ENCODE data around the gene DYNC1H1.

Gene DYNC1H1

DNA sequence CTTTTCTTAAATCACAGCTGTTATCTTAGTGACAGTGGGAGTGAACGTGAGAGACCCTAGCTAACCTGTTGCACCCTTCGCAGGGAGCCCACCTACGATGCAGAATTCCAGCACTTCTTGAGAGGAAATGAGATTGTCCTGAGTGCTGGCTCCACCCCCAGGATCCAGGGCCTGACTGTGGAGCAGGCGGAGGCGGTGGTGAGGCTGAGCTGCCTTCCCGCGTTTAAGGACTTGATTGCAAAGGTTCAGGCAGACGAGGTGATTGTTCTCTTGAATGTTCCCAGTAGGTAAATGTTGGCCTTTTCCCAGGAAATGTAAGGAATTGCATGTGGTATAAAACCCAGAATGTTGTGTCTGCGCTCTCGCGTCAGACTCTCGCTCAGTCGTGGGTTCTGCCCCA is 75.8 kb downstream of the DYNC1H1 start:
- no peak for DNase-seq (ENCODE audit: low spot score)
- no peak overlapping the region for H2AFZ ChIP-seq (ENCODE audit: low read length)
- no peak overlapping the region for H2BK12ac ChIP-seq (ENCODE audit: low read length)
- no peak overlapping the region for H2BK15ac ChIP-seq (ENCODE audit: low read length)
- no peak overlapping the region for H2BK5ac ChIP-seq (ENCODE audit: low read length)
- H3K18ac ChIP-seq (ENCODE audit: low read length), result no peak overlapping the region
- no peak overlapping the region for H3K4me3 ChIP-seq (ENCODE audit: low read length in 2 of 2)
- H3K23ac ChIP-seq (ENCODE audit: low read depth, low read length, poor library complexity), result no peak overlapping the region
- H3K4me2 ChIP-seq (ENCODE audit: insufficient read depth, low read length, poor library complexity, severe bottlenecking), result no peak overlapping the region
- H3K9ac ChIP-seq (ENCODE audit: low read depth, low read length, poor library complexity), result no peak overlapping the region
- no peak overlapping the region for H4K8ac ChIP-seq (ENCODE audit: low read depth, low read length)
- H3K4ac ChIP-seq (ENCODE audit: low read length), result no peak overlapping the region
- no peaks in the 10 kb centered on the region for H3K27me3 ChIP-seq (ENCODE audit: control insufficient read depth in 3 of 3, insufficient read depth in 3 of 3, low read depth in 1 of 3, low read length in 3 of 3)
- no peak overlapping the region for H3K27ac ChIP-seq (replicated peaks; ENCODE audit: low read length)
- H3K14ac ChIP-seq (ENCODE audit: low read length), result no peak overlapping the region
- H3K36me3 ChIP-seq (replicated peaks in 1 of 2; ENCODE audit: control insufficient read depth in 2 of 2, insufficient read depth in 2 of 2, low read length in 2 of 2), result peaks cover 74 to 100% of the 10 kb centered on the region in 2 donors
- H4K91ac ChIP-seq (ENCODE audit: low read depth, low read length, poor library complexity), result no peak overlapping the region
- WGBS, 2 donors (ENCODE audit: extremely low coverage in 2 of 2, insufficient read length in 2 of 2, insufficient replicate concordance in 1 of 2), result no CpG with 5 or more reads among the region's 13 CpGs
- no peak overlapping the region for H2BK120ac ChIP-seq (ENCODE audit: low read depth, low read length)
- peaks cover 3% of the 10 kb centered on the region for H3K79me1 ChIP-seq (ENCODE audit: low read depth, low read length)
- H2AK5ac ChIP-seq (ENCODE audit: low read depth, low read length), result no peak overlapping the region
- H3K4me1 ChIP-seq (ENCODE audit: control insufficient read depth in 2 of 2, insufficient read depth in 1 of 2, low read depth in 1 of 2, low read length in 2 of 2), result no peaks in the 10 kb centered on the region
- no peaks in the 10 kb centered on the region for H3K9me3 ChIP-seq (replicated peaks in 1 of 2; ENCODE audit: control insufficient read depth in 2 of 2, insufficient read depth in 1 of 2, low read depth in 1 of 2, low read length in 2 of 2)

DNA sequence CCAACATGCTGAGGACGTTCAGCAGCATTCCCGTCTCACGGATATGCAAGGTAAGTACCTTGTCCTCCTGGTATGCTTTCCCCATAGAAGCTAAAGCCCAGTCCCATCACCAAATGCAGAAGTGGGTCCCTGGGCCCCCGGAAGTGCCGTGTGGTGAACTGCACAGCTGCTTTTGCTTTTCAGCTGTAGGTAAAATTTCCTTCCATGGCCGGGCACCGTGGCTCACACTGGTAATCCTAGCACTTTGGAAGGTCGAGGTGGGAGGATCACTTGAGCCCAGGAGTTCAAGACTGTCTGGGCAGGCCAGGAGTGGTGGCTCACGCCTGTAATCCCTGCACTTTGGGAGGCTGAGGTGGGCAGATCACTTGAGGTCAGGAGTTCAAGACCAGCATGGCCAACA is 78.3 kb downstream of the DYNC1H1 start:
- no CpG with 5 or more reads among the region's 9 CpGs for WGBS, 2 donors (ENCODE audit: extremely low coverage in 2 of 2, insufficient read length in 2 of 2, insufficient replicate concordance in 1 of 2)
- H3K23ac ChIP-seq (ENCODE audit: low read depth, low read length, poor library complexity), result peak overlapping the region; percentile 9
- H2BK15ac ChIP-seq (ENCODE audit: low read length), result no peak overlapping the region

DNA sequence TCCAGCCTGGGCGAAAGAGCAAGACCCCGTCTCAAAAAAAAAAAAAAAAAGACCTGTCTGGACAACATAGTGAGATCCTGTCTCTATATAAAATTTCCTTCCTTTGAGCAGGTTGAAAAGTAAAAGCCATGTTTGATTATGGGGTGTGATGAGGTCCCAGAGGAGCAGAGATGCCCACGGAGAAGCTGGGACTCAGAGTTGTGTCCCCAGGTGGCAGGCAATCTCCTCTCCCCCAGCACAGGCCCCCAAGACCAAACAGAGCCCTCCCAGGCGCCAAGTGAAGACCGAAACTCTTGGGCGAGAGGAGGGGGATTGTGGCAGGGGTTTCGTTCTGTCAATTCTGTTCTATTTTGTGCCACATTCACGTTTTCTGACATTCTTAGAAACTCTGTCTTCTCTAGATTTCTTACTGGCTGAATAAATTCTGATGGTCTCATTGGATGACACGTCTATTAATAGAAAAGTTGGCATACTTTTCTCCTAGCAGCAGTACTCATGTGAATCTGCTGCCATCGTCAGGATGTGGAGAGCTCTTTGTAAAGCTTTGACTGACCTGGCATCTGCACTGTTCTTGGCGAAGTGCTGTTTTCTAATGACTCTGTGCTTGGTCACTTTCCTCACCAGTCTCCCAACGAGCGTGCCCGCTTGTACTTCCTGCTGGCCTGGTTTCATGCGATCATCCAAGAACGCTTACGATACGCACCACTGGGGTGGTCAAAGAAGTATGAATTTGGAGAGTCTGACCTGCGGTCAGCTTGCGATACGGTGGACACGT is 79.1 kb downstream of the DYNC1H1 start:
- DNase-seq (ENCODE audit: low spot score), result no peak
- H3K36me3 ChIP-seq (replicated peaks in 1 of 2; ENCODE audit: control insufficient read depth in 2 of 2, insufficient read depth in 2 of 2, low read length in 2 of 2), result peaks cover 70 to 97% of the 10 kb centered on the region in 2 donors

More for the DNA sequence above, 78.3 kb downstream of the DYNC1H1 start:
- no peaks in the 10 kb centered on the region for H3K4me1 ChIP-seq (ENCODE audit: control insufficient read depth in 2 of 2, insufficient read depth in 1 of 2, low read depth in 1 of 2, low read length in 2 of 2)
- H3K14ac ChIP-seq (ENCODE audit: low read length), result no peak overlapping the region
- H3K18ac ChIP-seq (ENCODE audit: low read length), result no peak overlapping the region
- H3K4ac ChIP-seq (ENCODE audit: low read length), result no peak overlapping the region
- peaks cover 7% of the 10 kb centered on the region for H3K79me1 ChIP-seq (ENCODE audit: low read depth, low read length)
- H3K4me2 ChIP-seq (ENCODE audit: insufficient read depth, low read length, poor library complexity, severe bottlenecking), result no peak overlapping the region
- H3K27me3 ChIP-seq (ENCODE audit: control insufficient read depth in 3 of 3, insufficient read depth in 3 of 3, low read depth in 1 of 3, low read length in 3 of 3), result no peaks in the 10 kb centered on the region
- H4K91ac ChIP-seq (ENCODE audit: low read depth, low read length, poor library complexity), result no peak overlapping the region
- no peak overlapping the region for H2BK12ac ChIP-seq (ENCODE audit: low read length)
- no peak overlapping the region for H2BK5ac ChIP-seq (ENCODE audit: low read length)
- no peak overlapping the region for H2BK120ac ChIP-seq (ENCODE audit: low read depth, low read length)
- no peaks in the 10 kb centered on the region for H3K9me3 ChIP-seq (replicated peaks in 1 of 2; ENCODE audit: control insufficient read depth in 2 of 2, insufficient read depth in 1 of 2, low read depth in 1 of 2, low read length in 2 of 2)
- no peak overlapping the region for H2AFZ ChIP-seq (ENCODE audit: low read length)
- H3K36me3 ChIP-seq (replicated peaks in 1 of 2; ENCODE audit: control insufficient read depth in 2 of 2, insufficient read depth in 2 of 2, low read length in 2 of 2), result peaks cover 67 to 97% of the 10 kb centered on the region in 2 donors
- no peak overlapping the region for H2AK5ac ChIP-seq (ENCODE audit: low read depth, low read length)
- no peak overlapping the region for H3K4me3 ChIP-seq (ENCODE audit: low read length in 2 of 2)
- H3K27ac ChIP-seq (replicated peaks; ENCODE audit: low read length), result no peak overlapping the region
- no peak overlapping the region for H3K9ac ChIP-seq (ENCODE audit: low read depth, low read length, poor library complexity)
- no peak overlapping the region for H4K8ac ChIP-seq (ENCODE audit: low read depth, low read length)
- no peak for DNase-seq (ENCODE audit: low spot score)

DNA sequence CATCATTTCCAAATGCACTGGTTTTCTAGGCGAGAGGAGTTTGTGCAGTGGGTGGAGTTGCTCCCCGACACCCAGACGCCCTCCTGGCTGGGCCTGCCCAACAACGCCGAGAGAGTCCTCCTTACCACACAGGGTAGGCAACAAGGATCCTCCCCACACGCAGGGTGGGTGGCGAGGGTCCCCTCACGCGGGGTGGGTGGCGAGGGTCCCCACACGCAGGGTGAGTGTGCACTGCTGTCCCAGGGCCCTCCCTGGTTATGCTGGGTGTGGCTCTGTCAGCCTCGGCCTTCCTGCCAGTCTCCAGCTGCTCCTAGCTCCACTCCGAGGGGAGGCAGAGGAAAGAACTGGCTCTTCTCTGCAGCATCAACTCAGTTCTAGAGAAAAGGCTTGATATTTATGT is 80.2 kb downstream of the DYNC1H1 start:
- Histone ChIP-seq H2BK120ac (ENCODE audit: low read depth, low read length) (no peak overlapping the region), H3K4me3 (ENCODE audit: low read length in 2 of 2) (no peak overlapping the region), H2BK15ac (ENCODE audit: low read length) (no peak overlapping the region), H3K9me3 (replicated peaks in 1 of 2; ENCODE audit: control insufficient read depth in 2 of 2, insufficient read depth in 1 of 2, low read depth in 1 of 2, low read length in 2 of 2) (no peaks in the 10 kb centered on the region), H3K23ac (ENCODE audit: low read depth, low read length, poor library complexity) (no peak overlapping the region), H4K8ac (ENCODE audit: low read depth, low read length) (no peak overlapping the region), H3K9ac (ENCODE audit: low read depth, low read length, poor library complexity) (no peak overlapping the region), H3K27ac (replicated peaks; ENCODE audit: low read length) (no peak overlapping the region), H2AK5ac (ENCODE audit: low read depth, low read length) (no peak overlapping the region), H2BK5ac (ENCODE audit: low read length) (peak overlapping the region; percentile 82), H3K4ac (ENCODE audit: low read length) (peak overlapping the region; percentile 11), H4K91ac (ENCODE audit: low read depth, low read length, poor library complexity) (no peak overlapping the region), H2BK12ac (ENCODE audit: low read length) (no peak overlapping the region), H2AFZ (ENCODE audit: low read length) (no peak overlapping the region), H3K4me2 (ENCODE audit: insufficient read depth, low read length, poor library complexity, severe bottlenecking) (no peak overlapping the region), H3K79me1 (ENCODE audit: low read depth, low read length) (peaks cover 12% of the 10 kb centered on the region), H3K14ac (ENCODE audit: low read length) (no peak overlapping the region), H3K18ac (ENCODE audit: low read length) (no peak overlapping the region), H3K27me3 (ENCODE audit: control insufficient read depth in 3 of 3, insufficient read depth in 3 of 3, low read depth in 1 of 3, low read length in 3 of 3) (no peaks in the 10 kb centered on the region), H3K36me3 (replicated peaks in 1 of 2; ENCODE audit: control insufficient read depth in 2 of 2, insufficient read depth in 2 of 2, low read length in 2 of 2) (peaks cover 70 to 97% of the 10 kb centered on the region in 2 donors), H3K4me1 (ENCODE audit: control insufficient read depth in 2 of 2, insufficient read depth in 1 of 2, low read depth in 1 of 2, low read length in 2 of 2) (no peaks in the 10 kb centered on the region)
- WGBS, 2 donors (ENCODE audit: extremely low coverage in 2 of 2, insufficient read length in 2 of 2, insufficient replicate concordance in 1 of 2), result no CpG with 5 or more reads among the region's 13 CpGs
- DNase-seq (ENCODE audit: low spot score), result no peak

More for the DNA sequence above, 79.1 kb downstream of the DYNC1H1 start:
- no peak overlapping the region for H2BK12ac ChIP-seq (ENCODE audit: low read length)
- H2AFZ ChIP-seq (ENCODE audit: low read length), result no peak overlapping the region
- H2BK120ac ChIP-seq (ENCODE audit: low read depth, low read length), result no peak overlapping the region
- H3K4ac ChIP-seq (ENCODE audit: low read length), result no peak overlapping the region
- H3K4me2 ChIP-seq (ENCODE audit: insufficient read depth, low read length, poor library complexity, severe bottlenecking), result no peak overlapping the region
- no peak overlapping the region for H2BK15ac ChIP-seq (ENCODE audit: low read length)
- no CpG with 5 or more reads among the region's 22 CpGs for WGBS, 2 donors (ENCODE audit: extremely low coverage in 2 of 2, insufficient read length in 2 of 2, insufficient replicate concordance in 1 of 2)
- no peak overlapping the region for H2BK5ac ChIP-seq (ENCODE audit: low read length)
- no peak overlapping the region for H3K4me3 ChIP-seq (ENCODE audit: low read length in 2 of 2)
- no peak overlapping the region for H3K14ac ChIP-seq (ENCODE audit: low read length)
- no peaks in the 10 kb centered on the region for H3K9me3 ChIP-seq (replicated peaks in 1 of 2; ENCODE audit: control insufficient read depth in 2 of 2, insufficient read depth in 1 of 2, low read depth in 1 of 2, low read length in 2 of 2)
- no peak overlapping the region for H4K91ac ChIP-seq (ENCODE audit: low read depth, low read length, poor library complexity)
- peak overlapping the region; percentile 60 for H3K9ac ChIP-seq (ENCODE audit: low read depth, low read length, poor library complexity)
- H4K8ac ChIP-seq (ENCODE audit: low read depth, low read length), result no peak overlapping the region
- no peak overlapping the region for H3K23ac ChIP-seq (ENCODE audit: low read depth, low read length, poor library complexity)
- H3K4me1 ChIP-seq (ENCODE audit: control insufficient read depth in 2 of 2, insufficient read depth in 1 of 2, low read depth in 1 of 2, low read length in 2 of 2), result no peaks in the 10 kb centered on the region
- no peaks in the 10 kb centered on the region for H3K27me3 ChIP-seq (ENCODE audit: control insufficient read depth in 3 of 3, insufficient read depth in 3 of 3, low read depth in 1 of 3, low read length in 3 of 3)
- peaks cover 8% of the 10 kb centered on the region for H3K79me1 ChIP-seq (ENCODE audit: low read depth, low read length)
- no peak overlapping the region for H2AK5ac ChIP-seq (ENCODE audit: low read depth, low read length)
- H3K27ac ChIP-seq (replicated peaks; ENCODE audit: low read length), result no peak overlapping the region
- no peak overlapping the region for H3K18ac ChIP-seq (ENCODE audit: low read length)
